ENCODE measurements around the gene TAF10.
A peak's percentile ranks its signal among the peaks of the same experiment; 100 is the strongest.

DNA sequence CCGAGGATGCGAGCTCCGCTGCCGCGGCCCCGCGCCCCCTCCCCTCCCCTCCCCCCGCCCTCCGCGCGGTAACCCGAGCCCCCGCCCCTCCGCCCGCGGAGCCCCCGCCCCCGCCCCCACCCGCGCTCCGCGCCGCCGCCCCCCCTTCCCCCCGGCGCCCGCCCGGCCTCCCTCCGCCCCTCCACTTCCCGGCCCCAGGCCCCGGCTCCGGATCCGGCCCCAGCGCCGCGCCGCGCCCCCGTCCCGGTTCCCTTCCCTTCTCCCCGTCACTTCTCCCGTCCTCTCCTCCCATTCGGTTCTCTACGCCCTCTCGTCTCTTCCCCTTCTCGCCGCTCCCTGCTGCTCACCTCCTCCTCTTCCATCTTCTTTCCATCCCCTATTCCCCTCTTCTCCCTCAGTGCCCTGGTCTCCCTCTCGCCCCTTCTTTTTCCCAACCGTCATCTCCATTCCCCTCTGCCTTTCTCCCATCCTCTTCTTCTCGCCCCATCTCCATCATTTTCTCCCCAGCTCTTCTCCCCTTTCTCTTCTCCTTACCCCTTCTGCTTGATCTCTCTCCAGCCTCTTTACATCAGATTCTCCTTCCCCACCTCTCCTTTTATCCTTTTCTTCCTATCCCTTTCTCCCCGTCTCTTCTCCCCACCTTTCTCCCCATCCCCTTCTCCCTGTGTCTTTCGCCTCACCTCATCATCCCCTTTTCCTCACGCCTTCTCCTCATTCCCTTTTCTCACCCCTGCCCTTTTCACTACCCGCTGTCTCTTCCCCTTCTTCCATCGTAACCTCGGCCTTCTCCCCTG lies 44.0 kb upstream of the TAF10 start, which contains the start of gene DCHS1:
- TF ChIP-seq EZH2 (IDR thresholded peaks at IDR 0.05) (no peak), POLR2AphosphoS5 (IDR thresholded peaks at IDR 0.05; ENCODE audit: borderline replicate concordance, low read depth, low read length) (0 out of 2 replicates have a peak, but pooled peaks have one; percentile 31)
